Lung (tissue), 12 donors: ENCODE results near the gene ZNF611. TPM values are rescaled to one million over a fixed set of nuclear protein-coding genes. Genes with fewer than 3 reads are reported as not detected.

Source experiments
- ATAC-seq: fragments of 200-7000 bp; cut with Tn5 transposase; one replicate; pipeline ENCODE4 v1.9.1; 2020; ENCODE audit warnings: moderate number of reproducible peaks; ENCODE audit not compliant: insufficient read depth, low FRiP score
- DNase-seq, 3 donors: peaks; one replicate each; pipeline ENCODE4 v3.0.0-alpha.2; 2013 to 2017
- H3K27ac ChIP-seq, 2 donors: one replicate each; pipeline ENCODE4 v1.5.1; 2013; ENCODE audit warnings: mild to moderate bottlenecking in 2 of 2, moderate library complexity in 2 of 2, control low read depth in 1 of 2, inconsistent platforms in 1 of 2, low read depth in 1 of 2, low read length in 1 of 2
- H3K27me3 ChIP-seq, 3 donors: one replicate each; pipeline ENCODE4 v1.5.1; 2013; ENCODE audit warnings: low read length in 2 of 3; ENCODE audit not compliant: control insufficient read depth in 3 of 3, insufficient read depth in 3 of 3
- H3K36me3 ChIP-seq, 4 donors: one replicate each; pipeline ENCODE4 v1.5.1; 2013; ENCODE audit warnings: low read length in 4 of 4, mild to moderate bottlenecking in 1 of 4, moderate library complexity in 1 of 4; ENCODE audit not compliant: control insufficient read depth in 4 of 4, insufficient read depth in 4 of 4
- H3K4me1 ChIP-seq, 5 donors: one replicate each; pipeline ENCODE4 v1.5.1; 2013; ENCODE audit warnings: low read length in 5 of 5, mild to moderate bottlenecking in 2 of 5, moderate library complexity in 1 of 5; ENCODE audit not compliant: control insufficient read depth in 5 of 5, insufficient read depth in 5 of 5
- H3K4me3 ChIP-seq: one replicate; pipeline ENCODE4 v1.5.1; 2013; ENCODE audit warnings: mild to moderate bottlenecking, control low read depth, moderate library complexity
- H3K9ac ChIP-seq, 2 donors: one replicate each; pipeline ENCODE4 v1.5.1; 2013; ENCODE audit warnings: low read length in 2 of 2, control low read depth in 1 of 2; ENCODE audit not compliant: insufficient read depth in 1 of 2
- H3K9me3 ChIP-seq, 4 donors: one replicate each; pipeline ENCODE4 v1.5.1; 2013; ENCODE audit warnings: low read length in 3 of 4, mild to moderate bottlenecking in 1 of 4, moderate library complexity in 1 of 4; ENCODE audit not compliant: control insufficient read depth in 4 of 4, insufficient read depth in 3 of 4
- CTCF ChIP-seq: IDR thresholded peaks from 2 replicates; pipeline ENCODE4 v1.5.1; 2012; ENCODE audit warnings: mild to moderate bottlenecking; ENCODE audit errors: control extremely low read depth, extremely low read depth
- WGBS, 2 donors: extraction: QIAGEN DNeasy Blood & Tissue Kit; methylation state at CpG; one replicate each; pipeline ENCODE4 v1.1.7; 2013; 5-methylcytosine and 5-hydroxymethylcytosine counted together
- polyA plus RNA-seq, 2 donors: library from polyadenylated mRNA; stranded (reverse); fragments of 200-250 nt; gene quantifications; one replicate each; pipeline ENCODE4 v1.2.1, GENCODE V29; 2013
- total RNA-seq, 2 donors: library from RNA; depleted of rRNA in 1 of 2; stranded (reverse); fragments of >200 nt in 1 of 2; gene quantifications; one replicate each; pipeline ENCODE4 v1.2.1, GENCODE V29; 2014 to 2021
- donor health status: control.
- donor health status: control.
- donor health status: Bipolar disorder and iron deficiency.
- donor health status: healthy.
- donor health status: DM: yes; HTN: yes; CAD: no.

Gene ZNF611
- total and polyA plus RNA-seq, 4 donors: 4.3 to 28.0 (median 13.2) TPM

- Histone ChIP-seq H3K27ac (no peak overlapping the region), H3K9me3 (peaks cover 0 to 8% (median 0%) of the 10 kb centered on the region in 4 donors), H3K4me1 (no peaks in the 10 kb centered on the region), H3K36me3 (peaks cover 0 to 8% (median 0%) of the 10 kb centered on the region in 4 donors), H3K4me3 (no peak overlapping the region), H3K9ac (no peak overlapping the region), H3K27me3 (no peaks in the 10 kb centered on the region)
- no peak for TF ChIP-seq CTCF
- DNase-seq: no peak
- ATAC-seq: no peak
Observed at GRCh38 chr19:52666506-52666905, 68.3 kb downstream of the ZNF611 start.

GRCh38 chr19:52665529-52665928, 69.3 kb downstream of the ZNF611 start:
- ATAC-seq (no peak), DNase-seq (no peak)
- Histone ChIP-seq H3K4me3 (no peak overlapping the region), H3K36me3 (peaks cover 0 to 8% (median 0%) of the 10 kb centered on the region in 4 donors), H3K9me3 (peaks cover 0 to 8% (median 0%) of the 10 kb centered on the region in 4 donors), H3K4me1 (no peaks in the 10 kb centered on the region), H3K9ac (no peak overlapping the region), H3K27me3 (no peaks in the 10 kb centered on the region), H3K27ac (no peak overlapping the region)
- TF ChIP-seq CTCF: no peak
- WGBS, 2 donors: 79 to 97% methylated on average over 6 of the region's 6 CpGs

- H3K27ac ChIP-seq: no peak overlapping the region
- no peak overlapping the region for H3K4me3 ChIP-seq
- no peaks in the 10 kb centered on the region for H3K4me1 ChIP-seq
- 96 to 99% methylated on average over 4 of the region's 4 CpGs for WGBS, 2 donors
- no peak for TF ChIP-seq CTCF
- H3K27me3 ChIP-seq: no peaks in the 10 kb centered on the region
- H3K9me3 ChIP-seq: peaks cover 0 to 12% (median 0%) of the 10 kb centered on the region in 4 donors
- ATAC-seq (no peak), DNase-seq (no peak)
- no peak overlapping the region for H3K9ac ChIP-seq
- H3K36me3 ChIP-seq: peaks cover 0 to 13% (median 0%) of the 10 kb centered on the region in 4 donors
Observed at GRCh38 chr19:52665027-52665426, 69.8 kb downstream of the ZNF611 start.

- Histone ChIP-seq H3K9me3 (peaks cover 0 to 14% (median 0%) of the 10 kb centered on the region in 4 donors), H3K9ac (no peak overlapping the region), H3K4me3 (no peak overlapping the region), H3K4me1 (no peaks in the 10 kb centered on the region), H3K36me3 (peaks cover 0 to 17% (median 0%) of the 10 kb centered on the region in 4 donors), H3K27ac (no peak overlapping the region), H3K27me3 (no peaks in the 10 kb centered on the region)
- TF ChIP-seq CTCF: no peak
- ATAC-seq (no peak), DNase-seq (no peak)
- 77 to 82% methylated on average over 5 of the region's 5 CpGs for WGBS, 2 donors
Observed at GRCh38 chr19:52664461-52664860, 70.4 kb downstream of the ZNF611 start.
